HG03457 (cell line): Measurements from ENCODE around the gene GNA12.

ENCODE experiments used
- ATAC-seq: cut with Tn5 transposase; IDR thresholded peaks from one replicate; pipeline ENCODE4 v1.9.1; 2021; ENCODE audit warnings: moderate number of reproducible peaks; ENCODE audit not compliant: unreplicated experiment

GNA12 gene

GRCh38 chr7:2838873-2839578, 5.1 kb downstream of the GNA12 start:
- no peak for ATAC-seq

- no peak for ATAC-seq
These were observed 5.7 kb downstream of the GNA12 start for GRCh38 chr7:2838451-2838850.

- ATAC-seq, result no peak
These were observed 6.6 kb downstream of the GNA12 start for GRCh38 chr7:2837496-2837895.

- no peak for ATAC-seq
These were observed 9.2 kb downstream of the GNA12 start for GRCh38 chr7:2834748-2835441.

- no peak for ATAC-seq
These were observed 10.8 kb downstream of the GNA12 start for GRCh38 chr7:2833083-2833910.

- no peak for ATAC-seq
These were observed 11.6 kb downstream of the GNA12 start for GRCh38 chr7:2832461-2832860.

GRCh38 chr7:2830609-2831376, 13.3 kb downstream of the GNA12 start:
- no peak for ATAC-seq

GRCh38 chr7:2829040-2829439, 15.1 kb downstream of the GNA12 start:
- no peak for ATAC-seq

- no peak for ATAC-seq
These were observed 17.3 kb downstream of the GNA12 start for GRCh38 chr7:2826771-2827170.

GRCh38 chr7:2825559-2826227, 18.4 kb downstream of the GNA12 start:
- ATAC-seq, result no peak

- peak; percentile 41 for ATAC-seq
These were observed 19.2 kb downstream of the GNA12 start for GRCh38 chr7:2824678-2825461.

GRCh38 chr7:2824026-2824677, 20.0 kb downstream of the GNA12 start:
- no peak for ATAC-seq

GRCh38 chr7:2823130-2823529, 21.0 kb downstream of the GNA12 start:
- no peak for ATAC-seq

GRCh38 chr7:2821842-2822507, 22.1 kb downstream of the GNA12 start:
- ATAC-seq, result no peak

GRCh38 chr7:2821161-2821841, 22.8 kb downstream of the GNA12 start:
- ATAC-seq, result peak; percentile 42

GRCh38 chr7:2820508-2820934, 23.6 kb downstream of the GNA12 start:
- no peak for ATAC-seq

- no peak for ATAC-seq
These were observed 24.1 kb downstream of the GNA12 start for GRCh38 chr7:2819954-2820397.
